Smooth muscle cell (in vitro differentiated cells): ENCODE measurements around the gene TMEM132C. TPM values are rescaled to one million over a fixed set of nuclear protein-coding genes. Genes with fewer than 3 reads are reported as not detected.
A peak's percentile ranks its signal among the peaks of the same experiment; 100 is the strongest.

Experiments
- DNase-seq: peaks from one replicate; lab custom pipeline; 2025; ENCODE audit not compliant: unreplicated experiment; lab: John Stamatoyannopoulos, UW
- H2AFZ ChIP-seq: fragments of 200-600 bp; sonication (generic); 2 replicates; pipeline ENCODE4 v1.6.0; 2016; ENCODE audit warnings: antibody characterized with exemption, low read depth, mild to moderate bottlenecking
- H3F3A ChIP-seq: fragments of 200-600 bp; sonication (generic); 2 replicates; pipeline ENCODE4 v1.6.0; 2017; ENCODE audit warnings: antibody characterized with exemption, low read depth
- H3K27ac ChIP-seq: fragments of 200-600 bp; sonication (generic); 2 replicates; pipeline ENCODE4 v1.5.1; 2016; ENCODE audit warnings: low read depth, mild to moderate bottlenecking
- H3K27me3 ChIP-seq: fragments of 200-600 bp; sonication (generic); 2 replicates; pipeline ENCODE4 v1.6.1; 2016; ENCODE audit warnings: low read depth, mild to moderate bottlenecking
- H3K36me3 ChIP-seq: fragments of 200-600 bp; sonication (generic); 2 replicates; pipeline ENCODE4 v1.5.1; 2016; ENCODE audit warnings: low read depth
- H3K4me1 ChIP-seq: fragments of 200-600 bp; sonication (generic); 2 replicates; pipeline ENCODE4 v1.5.1; 2016; ENCODE audit warnings: low read depth
- H3K4me2 ChIP-seq: fragments of 200-600 bp; sonication (generic); 2 replicates; pipeline ENCODE4 v1.6.0; 2016; ENCODE audit warnings: mild to moderate bottlenecking
- H3K4me3 ChIP-seq: fragments of 200-600 bp; sonication (generic); 2 replicates; pipeline ENCODE4 v1.5.1; 2016; ENCODE audit warnings: mild to moderate bottlenecking
- H3K79me2 ChIP-seq: fragments of 200-600 bp; sonication (generic); 2 replicates; pipeline ENCODE4 v1.6.0; 2016; ENCODE audit warnings: low read depth, mild to moderate bottlenecking
- H3K9ac ChIP-seq: fragments of 200-600 bp; sonication (generic); 2 replicates; pipeline ENCODE4 v1.6.0; 2016; ENCODE audit warnings: low read depth
- H3K9me3 ChIP-seq: fragments of 200-600 bp; sonication (generic); replicated peaks from 2 replicates; pipeline ENCODE4 v1.5.1; 2016; ENCODE audit warnings: low read depth
- H4K20me1 ChIP-seq: fragments of 200-600 bp; sonication (generic); 2 replicates; pipeline ENCODE4 v1.6.0; 2016; ENCODE audit warnings: low read depth
- CTCF ChIP-seq: fragments of 200-600 bp; sonication (generic); IDR thresholded peaks from 2 replicates; pipeline ENCODE4 v1.5.1; 2017; ENCODE audit warnings: borderline replicate concordance, mild to moderate bottlenecking, antibody characterized with exemption; ENCODE audit not compliant: insufficient read depth, poor library complexity, severe bottlenecking
- WGBS: methylation state at CpG from one replicate; pipeline ENCODE4 v1.1.7; 2016; ENCODE audit warnings: low lambda C conversion rate; 5-methylcytosine and 5-hydroxymethylcytosine counted together
- polyA plus RNA-seq: library from polyadenylated mRNA; unstranded; fragments of >200 nt; fragmentation: Nextera tagmentation; extraction: Ambion mirVana; gene quantifications from 2 replicates; pipeline ENCODE4 v1.2.1, GENCODE V29; 2016
- total RNA-seq: library from RNA; depleted of rRNA; stranded (reverse); fragments of >200 nt; gene quantifications from 2 replicates; pipeline ENCODE4 v1.2.3, GENCODE V29; 2014

TMEM132C gene
- total and polyA plus RNA-seq, 2 experiments from 2014 or later = 0.49 to 0.77 TPM

- 86% methylated on average over 2 of the region's 2 CpGs for WGBS
- no peaks in the 10 kb centered on the region for H3F3A ChIP-seq
- no peak for DNase-seq
- no peak for TF ChIP-seq CTCF
- H3K79me2 ChIP-seq = no peaks in the 10 kb centered on the region
- H3K4me1 ChIP-seq = no peaks in the 10 kb centered on the region
- no peaks in the 10 kb centered on the region for H4K20me1 ChIP-seq
- no peak overlapping the region for H3K4me2 ChIP-seq
- no peaks in the 10 kb centered on the region for H3K36me3 ChIP-seq
- H2AFZ ChIP-seq = no peak overlapping the region
- no peaks in the 10 kb centered on the region for H3K9me3 ChIP-seq
- H3K27ac ChIP-seq = no peak overlapping the region
- no peak overlapping the region for H3K9ac ChIP-seq
- H3K4me3 ChIP-seq = no peak overlapping the region
- no peaks in the 10 kb centered on the region for H3K27me3 ChIP-seq
These were observed 40.8 kb downstream of the TMEM132C start for GRCh38 chr12:128307791-128308190.

GRCh38 chr12:128312661-128313060 lies 45.7 kb downstream of the TMEM132C start:
- Histone ChIP-seq H3K4me3 (no peak overlapping the region), H3K4me1 (peaks cover 20% of the 10 kb centered on the region), H3K36me3 (no peaks in the 10 kb centered on the region), H3K9ac (no peak overlapping the region), H3K27ac (no peak overlapping the region), H2AFZ (no peak overlapping the region), H3K27me3 (no peaks in the 10 kb centered on the region), H3K4me2 (no peak overlapping the region), H3F3A (peaks cover 8% of the 10 kb centered on the region), H4K20me1 (no peaks in the 10 kb centered on the region), H3K79me2 (no peaks in the 10 kb centered on the region), H3K9me3 (no peaks in the 10 kb centered on the region)
- no peak for TF ChIP-seq CTCF
- 78% methylated on average over 2 of the region's 2 CpGs for WGBS
- no peak for DNase-seq

GRCh38 chr12:128313931-128314330 lies 47.0 kb downstream of the TMEM132C start:
- H3K9ac ChIP-seq = no peak overlapping the region
- H2AFZ ChIP-seq = no peak overlapping the region
- H3F3A ChIP-seq = peaks cover 8% of the 10 kb centered on the region
- no peaks in the 10 kb centered on the region for H4K20me1 ChIP-seq
- H3K4me2 ChIP-seq = peak overlapping the region; percentile 39
- TF ChIP-seq CTCF = no peak
- H3K27ac ChIP-seq = no peak overlapping the region
- H3K9me3 ChIP-seq = no peaks in the 10 kb centered on the region
- peaks cover 29% of the 10 kb centered on the region for H3K4me1 ChIP-seq
- WGBS = 63% methylated on average over 2 of the region's 2 CpGs
- no peaks in the 10 kb centered on the region for H3K79me2 ChIP-seq
- DNase-seq = no peak
- H3K36me3 ChIP-seq = no peaks in the 10 kb centered on the region
- no peaks in the 10 kb centered on the region for H3K27me3 ChIP-seq
- no peak overlapping the region for H3K4me3 ChIP-seq

GRCh38 chr12:128314611-128315010 lies 47.6 kb downstream of the TMEM132C start:
- peaks cover 29% of the 10 kb centered on the region for H3K4me1 ChIP-seq
- no peak for TF ChIP-seq CTCF
- H2AFZ ChIP-seq = no peak overlapping the region
- no peaks in the 10 kb centered on the region for H4K20me1 ChIP-seq
- H3K4me3 ChIP-seq = no peak overlapping the region
- H3F3A ChIP-seq = peaks cover 8% of the 10 kb centered on the region
- H3K4me2 ChIP-seq = peak overlapping the region; percentile 39
- no peaks in the 10 kb centered on the region for H3K36me3 ChIP-seq
- WGBS = 84% methylated on average over 3 of the region's 3 CpGs
- H3K27me3 ChIP-seq = no peaks in the 10 kb centered on the region
- no peak overlapping the region for H3K27ac ChIP-seq
- no peaks in the 10 kb centered on the region for H3K9me3 ChIP-seq
- no peaks in the 10 kb centered on the region for H3K79me2 ChIP-seq
- no peak for DNase-seq
- H3K9ac ChIP-seq = no peak overlapping the region
